HEK293 (cell line): ENCODE results near the gene LGI2.

ENCODE experiments used
- CTCF ChIA-PET: fragments of 350-600 bp; formaldehyde crosslinking; extraction: SDS; loops from one replicate; lab custom pipeline; 2021; ENCODE audit warnings: antibody characterized with exemption; lab: Yijun Ruan, JAX
- POLR2A ChIA-PET: fragments of 300-600 bp; formaldehyde crosslinking; extraction: SDS; loops from one replicate; lab custom pipeline; 2020; ENCODE audit warnings: antibody characterized with exemption, inconsistent platforms; lab: Yijun Ruan, JAX
- H3K27ac ChIP-seq: fragments of 200-500 bp; sonication (Bioruptor generic); 2 replicates; pipeline ENCODE4 v1.5.1; 2014; ENCODE audit warnings: low read depth, low read length, control low read depth, inconsistent platforms; ENCODE audit errors: extremely low read depth
- H3K36me3 ChIP-seq, 2 experiments: fragments of 200-500 bp in 1 of 2; sonication (Bioruptor generic) in 1 of 2; 1 replicate in 1 of 2; 2 replicates in 1 of 2; pipeline ENCODE4 v1.5.1; 2014 to 2017; ENCODE audit warnings: inconsistent platforms in 2 of 2, low read length in 2 of 2; ENCODE audit not compliant: control insufficient read depth in 2 of 2, insufficient read depth in 1 of 2
- H3K4me1 ChIP-seq: fragments of 200-500 bp; sonication (Bioruptor generic); 2 replicates; pipeline ENCODE4 v1.5.1; 2014; ENCODE audit warnings: mild to moderate bottlenecking, low read length, inconsistent platforms; ENCODE audit not compliant: control insufficient read depth, insufficient read depth
- H3K4me3 ChIP-seq: 2 replicates; pipeline ENCODE4 v1.5.1; 2011; ENCODE audit warnings: low read depth, mild to moderate bottlenecking, control low read depth, low read length, moderate library complexity
- H3K9me3 ChIP-seq: fragments of 200-500 bp; sonication (Bioruptor generic); 2 replicates; pipeline ENCODE4 v1.5.1; 2014; ENCODE audit warnings: low read depth, low read length, inconsistent platforms; ENCODE audit not compliant: control insufficient read depth, insufficient read depth
- BCL11A ChIP-seq: fragments of 450-650 bp; formaldehyde crosslinking; IDR thresholded peaks from 2 replicates; pipeline ENCODE4 v1.5.1; 2016; ENCODE audit warnings: low read depth, missing biosample characterization, missing genetic modification characterization
- KLF7 ChIP-seq: fragments of 450-650 bp; formaldehyde crosslinking; IDR thresholded peaks from 2 replicates; pipeline ENCODE4 v1.5.1; 2016; ENCODE audit warnings: missing biosample characterization, missing genetic modification characterization, borderline replicate concordance
- SP2 ChIP-seq: fragments of 450-650 bp; formaldehyde crosslinking; IDR thresholded peaks from 2 replicates; pipeline ENCODE4 v1.5.1; 2016; ENCODE audit warnings: missing biosample characterization, missing genetic modification characterization
- WT1 ChIP-seq: fragments of 450-650 bp; formaldehyde crosslinking; IDR thresholded peaks from 2 replicates; pipeline ENCODE4 v1.5.1; 2016; ENCODE audit warnings: missing biosample characterization, missing genetic modification characterization
- ZNF10 ChIP-seq: fragments of 450-650 bp; formaldehyde crosslinking; IDR thresholded peaks from 2 replicates; pipeline ENCODE4 v1.5.1; 2017; ENCODE audit warnings: missing biosample characterization, missing genetic modification characterization
- ZNF114 ChIP-seq: fragments of 450-650 bp; formaldehyde crosslinking; IDR thresholded peaks from 2 replicates; pipeline ENCODE4 v1.5.0; 2017; ENCODE audit warnings: missing biosample characterization, missing genetic modification characterization
- ZNF184 ChIP-seq: fragments of 450-650 bp; IDR thresholded peaks from 2 replicates; pipeline ENCODE4 v1.5.1; 2018; ENCODE audit warnings: missing biosample characterization, mild to moderate bottlenecking, missing genetic modification characterization
- ZNF433 ChIP-seq: fragments of 450-650 bp; formaldehyde crosslinking; IDR thresholded peaks from 2 replicates; pipeline ENCODE4 v1.5.1; 2016; ENCODE audit warnings: missing biosample characterization, missing genetic modification characterization, low read depth
- ZNF529 ChIP-seq: fragments of 450-650 bp; formaldehyde crosslinking; IDR thresholded peaks from 2 replicates; pipeline ENCODE4 v1.5.1; 2017; ENCODE audit warnings: missing genetic modification characterization, missing biosample characterization; ENCODE audit not compliant: insufficient replicate concordance
- ZNF544 ChIP-seq: fragments of 450-650 bp; formaldehyde crosslinking; IDR thresholded peaks from 2 replicates; pipeline ENCODE4 v1.5.0; 2017; ENCODE audit warnings: missing biosample characterization, missing genetic modification characterization
- ZNF600 ChIP-seq: fragments of 450-650 bp; formaldehyde crosslinking; IDR thresholded peaks from 2 replicates; pipeline ENCODE4 v1.5.1; 2016; ENCODE audit warnings: missing biosample characterization, missing genetic modification characterization
- ZNF621 ChIP-seq: fragments of 450-650 bp; formaldehyde crosslinking; IDR thresholded peaks from 2 replicates; pipeline ENCODE4 v1.5.1; 2017; ENCODE audit warnings: missing biosample characterization, missing genetic modification characterization
- ZNF623 ChIP-seq: fragments of 450-650 bp; formaldehyde crosslinking; IDR thresholded peaks from 2 replicates; pipeline ENCODE4 v1.5.1; 2016; ENCODE audit warnings: missing biosample characterization, missing genetic modification characterization
- ZNF707 ChIP-seq: fragments of 450-650 bp; formaldehyde crosslinking; IDR thresholded peaks from 2 replicates; pipeline ENCODE4 v1.5.1; 2016; ENCODE audit warnings: missing biosample characterization, missing genetic modification characterization
- ZNF792 ChIP-seq: fragments of 450-650 bp; formaldehyde crosslinking; IDR thresholded peaks from 2 replicates; pipeline ENCODE4 v1.5.1; 2016; ENCODE audit warnings: missing biosample characterization, missing genetic modification characterization
- TF ChIP-seq, protein P1 (sequence below): fragments of 450-650 bp; formaldehyde crosslinking; IDR thresholded peaks from 2 replicates; pipeline ENCODE4 v1.5.1; 2016; ENCODE audit warnings: missing biosample characterization, missing genetic modification characterization, low read depth
- TF ChIP-seq, protein P2 (sequence below): fragments of 450-650 bp; formaldehyde crosslinking; IDR thresholded peaks from 2 replicates; pipeline ENCODE4 v1.5.1; 2016; ENCODE audit warnings: missing biosample characterization, missing genetic modification characterization
- TF ChIP-seq, protein P3 (sequence below): fragments of 450-650 bp; formaldehyde crosslinking; IDR thresholded peaks from 2 replicates; pipeline ENCODE4 v1.5.1; 2016; ENCODE audit warnings: missing biosample characterization, missing genetic modification characterization
- TF ChIP-seq, protein P4 (sequence below): fragments of 450-650 bp; formaldehyde crosslinking; IDR thresholded peaks from 2 replicates; pipeline ENCODE4 v1.5.1; 2016; ENCODE audit warnings: missing biosample characterization, missing genetic modification characterization
- TF ChIP-seq, protein P5 (sequence below): fragments of 450-650 bp; formaldehyde crosslinking; IDR thresholded peaks from 2 replicates; pipeline ENCODE4 v1.5.1; 2016; ENCODE audit warnings: missing biosample characterization, missing genetic modification characterization

LGI2 gene

GRCh38 chr4:25063116-25063515 is 32.4 kb upstream of the LGI2 start (continued):
- TF ChIP-seq, protein P1, sequence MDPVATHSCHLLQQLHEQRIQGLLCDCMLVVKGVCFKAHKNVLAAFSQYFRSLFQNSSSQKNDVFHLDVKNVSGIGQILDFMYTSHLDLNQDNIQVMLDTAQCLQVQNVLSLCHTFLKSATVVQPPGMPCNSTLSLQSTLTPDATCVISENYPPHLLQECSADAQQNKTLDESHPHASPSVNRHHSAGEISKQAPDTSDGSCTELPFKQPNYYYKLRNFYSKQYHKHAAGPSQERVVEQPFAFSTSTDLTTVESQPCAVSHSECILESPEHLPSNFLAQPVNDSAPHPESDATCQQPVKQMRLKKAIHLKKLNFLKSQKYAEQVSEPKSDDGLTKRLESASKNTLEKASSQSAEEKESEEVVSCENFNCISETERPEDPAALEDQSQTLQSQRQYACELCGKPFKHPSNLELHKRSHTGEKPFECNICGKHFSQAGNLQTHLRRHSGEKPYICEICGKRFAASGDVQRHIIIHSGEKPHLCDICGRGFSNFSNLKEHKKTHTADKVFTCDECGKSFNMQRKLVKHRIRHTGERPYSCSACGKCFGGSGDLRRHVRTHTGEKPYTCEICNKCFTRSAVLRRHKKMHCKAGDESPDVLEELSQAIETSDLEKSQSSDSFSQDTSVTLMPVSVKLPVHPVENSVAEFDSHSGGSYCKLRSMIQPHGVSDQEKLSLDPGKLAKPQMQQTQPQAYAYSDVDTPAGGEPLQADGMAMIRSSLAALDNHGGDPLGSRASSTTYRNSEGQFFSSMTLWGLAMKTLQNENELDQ (tag by site-specific recombination) = no peak
- TF ChIP-seq ZNF600 (tag by site-specific recombination) (no peak), ZNF10 (tag by site-specific recombination) (no peak), ZNF707 (tag by site-specific recombination) (no peak), ZNF621 (tag by site-specific recombination) (no peak), ZNF433 (no peak), KLF7 (tag by site-specific recombination) (no peak)

DNA sequence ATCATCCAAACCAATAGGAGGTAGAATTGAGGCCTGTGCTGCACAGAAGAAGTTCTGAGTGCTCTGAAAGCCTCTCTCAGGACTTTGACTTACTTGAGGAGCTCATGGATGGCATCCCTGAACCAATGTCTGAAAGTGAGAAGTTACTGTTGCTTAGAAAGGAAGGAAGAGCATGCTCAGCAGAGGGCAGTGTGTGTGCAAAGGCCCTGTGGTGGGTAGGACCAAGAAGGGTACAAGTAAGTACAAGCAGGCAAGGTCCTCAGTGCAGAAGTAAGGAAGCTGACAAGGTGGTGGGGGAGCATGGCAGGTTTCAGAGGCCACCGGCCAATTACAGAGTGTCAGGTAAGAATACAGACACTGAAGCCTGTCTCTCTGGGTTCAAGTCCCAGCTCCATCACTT is 31.4 kb upstream of the LGI2 start:
- no peak overlapping the region for H3K27ac ChIP-seq
- TF ChIP-seq ZNF623 (tag by site-specific recombination) (peak; percentile 62), ZNF792 (tag by site-specific recombination) (no peak)
- TF ChIP-seq, all 188 proteins: peak for 1
- Histone ChIP-seq H3K9me3 (no peaks in the 10 kb centered on the region), H3K36me3 (no peaks in the 10 kb centered on the region), H3K4me3 (no peak overlapping the region), H3K4me1 (no peaks in the 10 kb centered on the region)
- POLR2A ChIA-PET = no interaction called here
- CTCF ChIA-PET = no interaction called here

GRCh38 chr4:25061602-25062001 is 30.9 kb upstream of the LGI2 start:
- Histone ChIP-seq H3K36me3 (no peaks in the 10 kb centered on the region), H3K4me1 (no peaks in the 10 kb centered on the region), H3K9me3 (no peaks in the 10 kb centered on the region), H3K27ac (no peak overlapping the region), H3K4me3 (no peak overlapping the region)
- TF ChIP-seq, protein P2, sequence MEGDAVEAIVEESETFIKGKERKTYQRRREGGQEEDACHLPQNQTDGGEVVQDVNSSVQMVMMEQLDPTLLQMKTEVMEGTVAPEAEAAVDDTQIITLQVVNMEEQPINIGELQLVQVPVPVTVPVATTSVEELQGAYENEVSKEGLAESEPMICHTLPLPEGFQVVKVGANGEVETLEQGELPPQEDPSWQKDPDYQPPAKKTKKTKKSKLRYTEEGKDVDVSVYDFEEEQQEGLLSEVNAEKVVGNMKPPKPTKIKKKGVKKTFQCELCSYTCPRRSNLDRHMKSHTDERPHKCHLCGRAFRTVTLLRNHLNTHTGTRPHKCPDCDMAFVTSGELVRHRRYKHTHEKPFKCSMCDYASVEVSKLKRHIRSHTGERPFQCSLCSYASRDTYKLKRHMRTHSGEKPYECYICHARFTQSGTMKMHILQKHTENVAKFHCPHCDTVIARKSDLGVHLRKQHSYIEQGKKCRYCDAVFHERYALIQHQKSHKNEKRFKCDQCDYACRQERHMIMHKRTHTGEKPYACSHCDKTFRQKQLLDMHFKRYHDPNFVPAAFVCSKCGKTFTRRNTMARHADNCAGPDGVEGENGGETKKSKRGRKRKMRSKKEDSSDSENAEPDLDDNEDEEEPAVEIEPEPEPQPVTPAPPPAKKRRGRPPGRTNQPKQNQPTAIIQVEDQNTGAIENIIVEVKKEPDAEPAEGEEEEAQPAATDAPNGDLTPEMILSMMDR = no peak
- TF ChIP-seq, protein P3, sequence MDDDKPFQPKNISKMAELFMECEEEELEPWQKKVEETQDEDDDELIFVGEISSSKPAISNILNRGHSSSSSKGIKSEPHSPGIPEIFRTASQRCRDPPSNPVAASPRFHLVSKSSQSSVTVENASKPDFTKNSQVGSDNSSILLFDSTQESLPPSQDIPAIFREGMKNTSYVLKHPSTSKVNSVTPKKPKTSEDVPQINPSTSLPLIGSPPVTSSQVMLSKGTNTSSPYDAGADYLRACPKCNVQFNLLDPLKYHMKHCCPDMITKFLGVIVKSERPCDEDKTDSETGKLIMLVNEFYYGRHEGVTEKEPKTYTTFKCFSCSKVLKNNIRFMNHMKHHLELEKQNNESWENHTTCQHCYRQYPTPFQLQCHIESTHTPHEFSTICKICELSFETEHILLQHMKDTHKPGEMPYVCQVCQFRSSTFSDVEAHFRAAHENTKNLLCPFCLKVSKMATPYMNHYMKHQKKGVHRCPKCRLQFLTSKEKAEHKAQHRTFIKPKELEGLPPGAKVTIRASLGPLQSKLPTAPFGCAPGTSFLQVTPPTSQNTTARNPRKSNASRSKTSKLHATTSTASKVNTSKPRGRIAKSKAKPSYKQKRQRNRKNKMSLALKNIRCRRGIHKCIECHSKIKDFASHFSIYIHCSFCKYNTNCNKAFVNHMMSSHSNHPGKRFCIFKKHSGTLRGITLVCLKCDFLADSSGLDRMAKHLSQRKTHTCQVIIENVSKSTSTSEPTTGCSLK (tag by site-specific recombination) = no peak
- TF ChIP-seq WT1 (tag by site-specific recombination) (no peak), ZNF529 (tag by site-specific recombination) (no peak), SP2 (no peak), ZNF184 (no peak), ZNF707 (tag by site-specific recombination) (no peak), ZNF114 (tag by site-specific recombination) (no peak), BCL11A (tag by site-specific recombination) (no peak), ZNF544 (tag by site-specific recombination) (no peak)
- TF ChIP-seq, protein P4, sequence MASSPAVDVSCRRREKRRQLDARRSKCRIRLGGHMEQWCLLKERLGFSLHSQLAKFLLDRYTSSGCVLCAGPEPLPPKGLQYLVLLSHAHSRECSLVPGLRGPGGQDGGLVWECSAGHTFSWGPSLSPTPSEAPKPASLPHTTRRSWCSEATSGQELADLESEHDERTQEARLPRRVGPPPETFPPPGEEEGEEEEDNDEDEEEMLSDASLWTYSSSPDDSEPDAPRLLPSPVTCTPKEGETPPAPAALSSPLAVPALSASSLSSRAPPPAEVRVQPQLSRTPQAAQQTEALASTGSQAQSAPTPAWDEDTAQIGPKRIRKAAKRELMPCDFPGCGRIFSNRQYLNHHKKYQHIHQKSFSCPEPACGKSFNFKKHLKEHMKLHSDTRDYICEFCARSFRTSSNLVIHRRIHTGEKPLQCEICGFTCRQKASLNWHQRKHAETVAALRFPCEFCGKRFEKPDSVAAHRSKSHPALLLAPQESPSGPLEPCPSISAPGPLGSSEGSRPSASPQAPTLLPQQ = no peak
- TF ChIP-seq, protein P5, sequence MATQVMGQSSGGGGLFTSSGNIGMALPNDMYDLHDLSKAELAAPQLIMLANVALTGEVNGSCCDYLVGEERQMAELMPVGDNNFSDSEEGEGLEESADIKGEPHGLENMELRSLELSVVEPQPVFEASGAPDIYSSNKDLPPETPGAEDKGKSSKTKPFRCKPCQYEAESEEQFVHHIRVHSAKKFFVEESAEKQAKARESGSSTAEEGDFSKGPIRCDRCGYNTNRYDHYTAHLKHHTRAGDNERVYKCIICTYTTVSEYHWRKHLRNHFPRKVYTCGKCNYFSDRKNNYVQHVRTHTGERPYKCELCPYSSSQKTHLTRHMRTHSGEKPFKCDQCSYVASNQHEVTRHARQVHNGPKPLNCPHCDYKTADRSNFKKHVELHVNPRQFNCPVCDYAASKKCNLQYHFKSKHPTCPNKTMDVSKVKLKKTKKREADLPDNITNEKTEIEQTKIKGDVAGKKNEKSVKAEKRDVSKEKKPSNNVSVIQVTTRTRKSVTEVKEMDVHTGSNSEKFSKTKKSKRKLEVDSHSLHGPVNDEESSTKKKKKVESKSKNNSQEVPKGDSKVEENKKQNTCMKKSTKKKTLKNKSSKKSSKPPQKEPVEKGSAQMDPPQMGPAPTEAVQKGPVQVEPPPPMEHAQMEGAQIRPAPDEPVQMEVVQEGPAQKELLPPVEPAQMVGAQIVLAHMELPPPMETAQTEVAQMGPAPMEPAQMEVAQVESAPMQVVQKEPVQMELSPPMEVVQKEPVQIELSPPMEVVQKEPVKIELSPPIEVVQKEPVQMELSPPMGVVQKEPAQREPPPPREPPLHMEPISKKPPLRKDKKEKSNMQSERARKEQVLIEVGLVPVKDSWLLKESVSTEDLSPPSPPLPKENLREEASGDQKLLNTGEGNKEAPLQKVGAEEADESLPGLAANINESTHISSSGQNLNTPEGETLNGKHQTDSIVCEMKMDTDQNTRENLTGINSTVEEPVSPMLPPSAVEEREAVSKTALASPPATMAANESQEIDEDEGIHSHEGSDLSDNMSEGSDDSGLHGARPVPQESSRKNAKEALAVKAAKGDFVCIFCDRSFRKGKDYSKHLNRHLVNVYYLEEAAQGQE (tag by site-specific recombination) = no peak
- POLR2A ChIA-PET = no interaction called here
- CTCF ChIA-PET = no interaction called here
